Limb (tissue), 2 donors: ENCODE results near the gene DGKI.
"Not testable (repeated sequence)": the region's sequence is repeated elsewhere in the genome, so short reads cannot be mapped to it uniquely, and the experiment has no call there.

Experiments
- DNase-seq, 2 donors: peaks; one replicate each; pipeline ENCODE4 v3.0.0-alpha.2; 2016; ENCODE audit errors: extremely low spot score in 2 of 2

DGKI gene

GRCh38 chr7:137836541-137836940, 10.2 kb downstream of the DGKI start:
- DNase-seq: no peak

- DNase-seq: no peak
These were observed 10.7 kb downstream of the DGKI start for GRCh38 chr7:137836113-137836509.

GRCh38 chr7:137835486-137836112, 11.2 kb downstream of the DGKI start:
- DNase-seq: no peak

GRCh38 chr7:137834552-137834951, 12.2 kb downstream of the DGKI start:
- no peak for DNase-seq

- DNase-seq: not testable (repeated sequence)
These were observed 13.8 kb downstream of the DGKI start for GRCh38 chr7:137832990-137833389.

- DNase-seq: no peak
These were observed 14.4 kb downstream of the DGKI start for GRCh38 chr7:137832382-137832781.

- not testable (repeated sequence) for DNase-seq
These were observed 15.2 kb downstream of the DGKI start for GRCh38 chr7:137831555-137831954.

- DNase-seq: no peak
These were observed 17.3 kb downstream of the DGKI start for GRCh38 chr7:137829337-137829992.

- DNase-seq: no peak
These were observed 18.3 kb downstream of the DGKI start for GRCh38 chr7:137828456-137828855.

GRCh38 chr7:137825489-137825888, 21.3 kb downstream of the DGKI start:
- DNase-seq: no peak

- DNase-seq: peak; percentile 71 to 86
These were observed 25.9 kb downstream of the DGKI start for GRCh38 chr7:137820677-137821420.

- no peak for DNase-seq
These were observed 26.6 kb downstream of the DGKI start for GRCh38 chr7:137820156-137820555.

GRCh38 chr7:137818036-137818435, 28.7 kb downstream of the DGKI start:
- DNase-seq: no peak

GRCh38 chr7:137816696-137817320, 30.0 kb downstream of the DGKI start:
- no peak for DNase-seq

GRCh38 chr7:137813541-137813940, 33.2 kb downstream of the DGKI start:
- DNase-seq: no peak

- DNase-seq: no peak
These were observed 36.5 kb downstream of the DGKI start for GRCh38 chr7:137810248-137810647.

- no peak for DNase-seq
These were observed 41.9 kb downstream of the DGKI start for GRCh38 chr7:137804836-137805235.

- no peak for DNase-seq
These were observed 45.3 kb downstream of the DGKI start for GRCh38 chr7:137801491-137801890.

GRCh38 chr7:137801003-137801402, 45.8 kb downstream of the DGKI start:
- no peak for DNase-seq

- DNase-seq: no peak
These were observed 48.6 kb downstream of the DGKI start for GRCh38 chr7:137798073-137798763.

- DNase-seq: no peak
These were observed 51.6 kb downstream of the DGKI start for GRCh38 chr7:137795211-137795610.

GRCh38 chr7:137791930-137792329, 54.8 kb downstream of the DGKI start:
- no peak for DNase-seq
